Effector memory CD8-positive, alpha-beta T cell (primary cell): ENCODE data around the gene FOXO3.

Source experiments
- ATAC-seq: fragments of 150-1000 bp; cut with Tn5 transposase; replicated peaks from 2 replicates; pipeline ENCODE4 v1.10.0; 2021; ENCODE audit warnings: mild to moderate bottlenecking, moderate library complexity
- DNase-seq, 3 experiments: peaks; one replicate each; pipeline ENCODE4 v3.0.0; 2021
- H3K27ac Mint-ChIP-seq, 2 donors: one replicate each; pipeline ENCODE4 v1.8.0; 2022; ENCODE audit warnings: mild to moderate bottlenecking in 2 of 2, mixed read lengths in 2 of 2, moderate library complexity in 2 of 2
- H3K27me3 Mint-ChIP-seq, 2 donors: one replicate each; pipeline ENCODE4 v1.8.0; 2022; ENCODE audit warnings: mixed read lengths in 2 of 2
- H3K36me3 Mint-ChIP-seq: one replicate; pipeline ENCODE4 v1.8.0; 2022; ENCODE audit warnings: mild to moderate bottlenecking, moderate library complexity, mixed read lengths; ENCODE audit not compliant: insufficient read depth
- H3K4me1 Mint-ChIP-seq, 2 donors: one replicate each; pipeline ENCODE4 v1.8.0; 2022; ENCODE audit warnings: low read depth in 2 of 2, mixed read lengths in 2 of 2
- H3K4me3 Mint-ChIP-seq, 2 donors: one replicate each; pipeline ENCODE4 v1.8.0; 2022; ENCODE audit warnings: mild to moderate bottlenecking in 2 of 2, mixed read lengths in 2 of 2, moderate library complexity in 2 of 2
- H3K9me3 Mint-ChIP-seq, 2 donors: one replicate each; pipeline ENCODE4 v1.8.0; 2022; ENCODE audit warnings: mixed read lengths in 2 of 2

The FOXO3 gene

GRCh38 chr6:108727966-108728730 lies 167.4 kb downstream of the FOXO3 start:
- Mint-ChIP-seq H3K9me3 (peaks cover 0 to 4% of the 10 kb centered on the region in 2 donors), H3K36me3 (no peaks in the 10 kb centered on the region)

GRCh38 chr6:108728826-108729225 lies 168.1 kb downstream of the FOXO3 start:
- DNase-seq (no peak), ATAC-seq (no peak)
- H3K36me3 Mint-ChIP-seq = no peaks in the 10 kb centered on the region
- H3K4me1 Mint-ChIP-seq = peaks cover 0 to 3% of the 10 kb centered on the region in 2 donors
- H3K9me3 Mint-ChIP-seq = no peaks in the 10 kb centered on the region
- no peak overlapping the region for H3K4me3 Mint-ChIP-seq
- H3K27me3 Mint-ChIP-seq = peaks cover 5 to 14% of the 10 kb centered on the region in 2 donors
- H3K27ac Mint-ChIP-seq = no peak overlapping the region

More at GRCh38 chr6:108727966-108728730, 167.4 kb downstream of the FOXO3 start:
- H3K27ac Mint-ChIP-seq = no peak overlapping the region
- peaks cover 5 to 14% of the 10 kb centered on the region in 2 donors for H3K27me3 Mint-ChIP-seq
- H3K4me3 Mint-ChIP-seq = no peak overlapping the region
- ATAC-seq = no peak
- DNase-seq = no peak
- H3K4me1 Mint-ChIP-seq = peaks cover 0 to 3% of the 10 kb centered on the region in 2 donors

- H3K4me1 Mint-ChIP-seq = peaks cover 0 to 3% of the 10 kb centered on the region in 2 donors
- no peak overlapping the region for H3K27ac Mint-ChIP-seq
- H3K27me3 Mint-ChIP-seq = peaks cover 6 to 14% of the 10 kb centered on the region in 2 donors
- no peaks in the 10 kb centered on the region for H3K9me3 Mint-ChIP-seq
- no peak overlapping the region for H3K4me3 Mint-ChIP-seq
- ATAC-seq (no peak), DNase-seq (no peak)
- H3K36me3 Mint-ChIP-seq = peaks cover 3% of the 10 kb centered on the region
Observed at GRCh38 chr6:108730635-108731515, 170.2 kb downstream of the FOXO3 start.

- Mint-ChIP-seq H3K27me3 (peaks cover 10 to 14% of the 10 kb centered on the region in 2 donors), H3K27ac (no peak overlapping the region), H3K36me3 (peaks cover 3% of the 10 kb centered on the region), H3K4me1 (peaks cover 0 to 3% of the 10 kb centered on the region in 2 donors), H3K9me3 (no peaks in the 10 kb centered on the region), H3K4me3 (no peak overlapping the region)
- DNase-seq (no peak), ATAC-seq (no peak)
Observed at GRCh38 chr6:108732091-108732870, 171.6 kb downstream of the FOXO3 start.

- H3K36me3 Mint-ChIP-seq = peaks cover 3% of the 10 kb centered on the region
- no peak overlapping the region for H3K4me3 Mint-ChIP-seq
- peaks cover 10 to 16% of the 10 kb centered on the region in 2 donors for H3K27me3 Mint-ChIP-seq
- no peaks in the 10 kb centered on the region for H3K9me3 Mint-ChIP-seq
- peak overlapping the region in 1 of 2 donors; percentile 36 for H3K27ac Mint-ChIP-seq
- DNase-seq (no peak), ATAC-seq (no peak)
- no peaks in the 10 kb centered on the region for H3K4me1 Mint-ChIP-seq
Observed at GRCh38 chr6:108733051-108733450, 172.3 kb downstream of the FOXO3 start.

- no peak for ATAC-seq
- Mint-ChIP-seq H3K27me3 (peaks cover 10 to 12% of the 10 kb centered on the region in 2 donors), H3K9me3 (no peaks in the 10 kb centered on the region), H3K4me1 (no peaks in the 10 kb centered on the region), H3K4me3 (no peak overlapping the region), H3K27ac (no peak overlapping the region), H3K36me3 (peaks cover 3% of the 10 kb centered on the region)
- no peak for DNase-seq
Observed at GRCh38 chr6:108733706-108734265, 173.1 kb downstream of the FOXO3 start.
